ENCODE data around the gene ZDHHC1.

DNA sequence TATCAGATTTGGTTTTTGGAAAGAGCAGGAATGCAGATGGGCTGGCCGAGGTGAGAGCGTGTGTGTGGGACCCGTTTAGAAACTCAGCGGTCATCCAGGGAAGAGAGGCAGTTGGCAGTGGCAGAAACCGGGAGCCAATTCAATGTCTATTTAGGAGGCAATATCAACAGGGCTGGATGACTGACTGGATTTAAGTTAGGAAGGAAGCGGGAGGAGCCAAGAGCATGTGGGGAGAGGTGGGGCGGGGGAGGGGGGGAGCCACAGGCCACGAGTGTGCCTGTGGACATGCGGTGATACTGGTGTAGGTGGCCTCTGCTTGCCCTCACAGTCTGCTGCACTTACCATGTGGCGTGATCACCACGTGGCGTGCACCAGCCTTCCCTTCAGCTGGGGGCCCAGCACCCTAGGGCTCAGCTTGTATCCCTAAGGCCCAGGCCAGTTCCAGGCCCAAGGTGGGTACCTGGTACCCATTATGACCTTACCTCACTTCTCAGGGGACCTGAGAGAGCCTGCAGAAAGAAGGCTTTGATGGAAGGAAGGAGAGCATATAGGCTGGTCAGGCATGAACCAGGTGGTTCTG lies 12.2 kb downstream of the ZDHHC1 start:
- TF ChIP-seq RFX5 (IDR thresholded peaks at IDR 0.05; ENCODE audit: low read length) = no peak
- TF ChIP-seq CTCF (IDR thresholded peaks at IDR 0.05) = no peak
- TF ChIP-seq USF1 (IDR thresholded peaks at IDR 0.05; ENCODE audit: borderline replicate concordance, low read depth) = no peak
- no peak for TF ChIP-seq POLR2AphosphoS5 (IDR thresholded peaks at IDR 0.05; ENCODE audit: low read depth, low read length)
